HuH-7.5 (cell line): ENCODE measurements around the gene SERPINB12.

Source experiments
- DNase-seq: peaks from one replicate; pipeline ENCODE4 v3.0.0; 2011; ENCODE audit warnings: low spot score

The SERPINB12 gene

GRCh38 chr18:63551769-63552168 lies 9.6 kb downstream of the SERPINB12 start:
- no peak for DNase-seq

GRCh38 chr18:63552581-63552980 lies 10.4 kb downstream of the SERPINB12 start:
- DNase-seq, result no peak

GRCh38 chr18:63553081-63553480 lies 10.9 kb downstream of the SERPINB12 start:
- no peak for DNase-seq

- DNase-seq, result no peak
Observed at GRCh38 chr18:63559567-63560491, 17.7 kb downstream of the SERPINB12 start.

GRCh38 chr18:63562284-63562683 lies 20.1 kb downstream of the SERPINB12 start:
- DNase-seq, result no peak

- no peak for DNase-seq
Observed at GRCh38 chr18:63564021-63564420, 21.9 kb downstream of the SERPINB12 start.

GRCh38 chr18:63564561-63564960 lies 22.4 kb downstream of the SERPINB12 start:
- DNase-seq, result no peak

- DNase-seq, result no peak
Observed at GRCh38 chr18:63567276-63567675, 25.1 kb downstream of the SERPINB12 start.

- DNase-seq, result no peak
Observed at GRCh38 chr18:63567825-63568224, 25.7 kb downstream of the SERPINB12 start.

GRCh38 chr18:63570721-63571120 lies 28.6 kb downstream of the SERPINB12 start:
- DNase-seq, result no peak

GRCh38 chr18:63575681-63576080 lies 33.5 kb downstream of the SERPINB12 start:
- no peak for DNase-seq

- peak; percentile 5 for DNase-seq
Observed at GRCh38 chr18:63578357-63578958, 36.3 kb downstream of the SERPINB12 start.

- no peak for DNase-seq
Observed at GRCh38 chr18:63579616-63580015, 37.4 kb downstream of the SERPINB12 start.

GRCh38 chr18:63585988-63586387 lies 43.8 kb downstream of the SERPINB12 start:
- DNase-seq, result no peak

- no peak for DNase-seq
Observed at GRCh38 chr18:63586431-63586830, 44.3 kb downstream of the SERPINB12 start.

- no peak for DNase-seq
Observed at GRCh38 chr18:63586966-63587365, 44.8 kb downstream of the SERPINB12 start, which contains the start of gene SERPINB13. SERPINB13 (plus strand) TSS chr18:63587343; CDS start chr18:63588668, 1,325 bp downstream.

GRCh38 chr18:63588909-63589308 lies 46.7 kb downstream of the SERPINB12 start:
- DNase-seq, result no peak

- DNase-seq, result no peak
Observed at GRCh38 chr18:63590373-63590772, 48.2 kb downstream of the SERPINB12 start.

- no peak for DNase-seq
Observed at GRCh38 chr18:63590966-63591695, 49.0 kb downstream of the SERPINB12 start.

- DNase-seq, result no peak
Observed at GRCh38 chr18:63591725-63592124, 49.6 kb downstream of the SERPINB12 start.

- DNase-seq, result no peak
Observed at GRCh38 chr18:63592471-63592870, 50.3 kb downstream of the SERPINB12 start.

GRCh38 chr18:63596964-63597363 lies 54.8 kb downstream of the SERPINB12 start:
- DNase-seq, result no peak

- no peak for DNase-seq
Observed at GRCh38 chr18:63603355-63603754, 61.2 kb downstream of the SERPINB12 start.
